ENCODE data around the gene ADCY5.
A peak's percentile ranks its signal among the peaks of the same experiment; 100 is the strongest.

Gene ADCY5

GRCh38 chr3:123458255-123458654 is 9.4 kb upstream of the ADCY5 start:
- DNase-seq (ENCODE audit: low spot score), result no peak

- no peak for DNase-seq (ENCODE audit: low spot score)
Measured at GRCh38 chr3:123457841-123458240, 9.0 kb upstream of the ADCY5 start.

- no peak for DNase-seq (ENCODE audit: low spot score)
Measured at GRCh38 chr3:123453675-123454074, 4.8 kb upstream of the ADCY5 start.

- DNase-seq (ENCODE audit: low spot score), result no peak
Measured at GRCh38 chr3:123451186-123451585, 2.3 kb upstream of the ADCY5 start.

- DNase-seq (ENCODE audit: low spot score), result no peak
Measured at GRCh38 chr3:123449997-123450604, 1.2 kb upstream of the ADCY5 start.

GRCh38 chr3:123449102-123449996 is 459 bp upstream of the ADCY5 start:
- DNase-seq (ENCODE audit: low spot score), result no peak

GRCh38 chr3:123447749-123448517 is 957 bp downstream of the ADCY5 start:
- DNase-seq (ENCODE audit: low spot score), result peak; percentile 11

- DNase-seq (ENCODE audit: low spot score), result no peak
Measured at GRCh38 chr3:123447416-123447748, 1.5 kb downstream of the ADCY5 start.

GRCh38 chr3:123446610-123447109 is 2.2 kb downstream of the ADCY5 start:
- DNase-seq (ENCODE audit: low spot score), result no peak

- DNase-seq (ENCODE audit: low spot score), result no peak
Measured at GRCh38 chr3:123446210-123446609, 2.7 kb downstream of the ADCY5 start.

- no peak for DNase-seq (ENCODE audit: low spot score)
Measured at GRCh38 chr3:123445702-123446101, 3.2 kb downstream of the ADCY5 start.

GRCh38 chr3:123444744-123445143 is 4.1 kb downstream of the ADCY5 start:
- DNase-seq (ENCODE audit: low spot score), result no peak

- DNase-seq (ENCODE audit: low spot score), result no peak
Measured at GRCh38 chr3:123444023-123444422, 4.9 kb downstream of the ADCY5 start.

- no peak for DNase-seq (ENCODE audit: low spot score)
Measured at GRCh38 chr3:123442908-123443307, 6.0 kb downstream of the ADCY5 start.

- no peak for DNase-seq (ENCODE audit: low spot score)
Measured at GRCh38 chr3:123442125-123442524, 6.8 kb downstream of the ADCY5 start.

- DNase-seq (ENCODE audit: low spot score), result no peak
Measured at GRCh38 chr3:123439806-123440580, 8.9 kb downstream of the ADCY5 start.

- no peak for DNase-seq (ENCODE audit: low spot score)
Measured at GRCh38 chr3:123432832-123433523, 15.9 kb downstream of the ADCY5 start.

- no peak for DNase-seq (ENCODE audit: low spot score)
Measured at GRCh38 chr3:123431658-123432324, 17.1 kb downstream of the ADCY5 start.

GRCh38 chr3:123431007-123431657 is 17.8 kb downstream of the ADCY5 start:
- DNase-seq (ENCODE audit: low spot score), result no peak

GRCh38 chr3:123430266-123430665 is 18.6 kb downstream of the ADCY5 start:
- DNase-seq (ENCODE audit: low spot score), result no peak
